Non-pigmented ciliary epithelial cell (primary cell): ENCODE measurements around the gene TSPOAP1.

Experiments
- DNase-seq: peaks from one replicate; pipeline ENCODE4 v3.0.0-alpha.2; 2010; ENCODE audit warnings: low read depth

The TSPOAP1 gene

DNA sequence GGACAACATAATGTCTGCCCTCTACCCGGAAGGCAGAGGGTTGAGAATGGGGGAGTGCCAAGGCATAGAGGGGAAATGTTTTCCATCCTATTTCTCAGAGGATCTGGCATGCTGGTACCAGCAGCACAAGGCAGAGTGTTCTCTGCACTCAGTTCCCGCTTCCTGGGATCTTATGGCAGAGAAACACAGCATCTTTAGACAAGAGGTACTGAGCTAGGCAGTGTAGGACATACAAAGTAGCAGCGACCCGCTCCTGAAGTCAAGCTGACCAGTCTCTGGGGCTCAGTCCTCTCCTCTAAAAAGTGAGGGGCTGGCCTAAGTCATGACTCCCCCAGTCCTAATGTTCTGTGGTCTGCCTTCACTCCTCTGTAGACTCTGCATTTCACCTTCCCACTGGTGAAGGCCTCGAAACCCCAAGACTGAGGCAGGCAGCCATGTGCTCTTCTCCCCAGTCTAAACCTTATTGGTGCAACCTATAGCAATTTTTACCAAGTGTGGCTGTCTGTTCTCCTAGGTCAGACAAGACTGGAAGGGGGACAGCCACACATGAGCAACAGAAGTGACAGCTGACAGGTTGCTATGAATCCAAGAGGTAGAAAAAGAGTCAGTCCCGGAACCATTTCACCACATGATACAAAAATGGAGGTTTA is 11.3 kb upstream of the TSPOAP1 start:
- DNase-seq = no peak

DNA sequence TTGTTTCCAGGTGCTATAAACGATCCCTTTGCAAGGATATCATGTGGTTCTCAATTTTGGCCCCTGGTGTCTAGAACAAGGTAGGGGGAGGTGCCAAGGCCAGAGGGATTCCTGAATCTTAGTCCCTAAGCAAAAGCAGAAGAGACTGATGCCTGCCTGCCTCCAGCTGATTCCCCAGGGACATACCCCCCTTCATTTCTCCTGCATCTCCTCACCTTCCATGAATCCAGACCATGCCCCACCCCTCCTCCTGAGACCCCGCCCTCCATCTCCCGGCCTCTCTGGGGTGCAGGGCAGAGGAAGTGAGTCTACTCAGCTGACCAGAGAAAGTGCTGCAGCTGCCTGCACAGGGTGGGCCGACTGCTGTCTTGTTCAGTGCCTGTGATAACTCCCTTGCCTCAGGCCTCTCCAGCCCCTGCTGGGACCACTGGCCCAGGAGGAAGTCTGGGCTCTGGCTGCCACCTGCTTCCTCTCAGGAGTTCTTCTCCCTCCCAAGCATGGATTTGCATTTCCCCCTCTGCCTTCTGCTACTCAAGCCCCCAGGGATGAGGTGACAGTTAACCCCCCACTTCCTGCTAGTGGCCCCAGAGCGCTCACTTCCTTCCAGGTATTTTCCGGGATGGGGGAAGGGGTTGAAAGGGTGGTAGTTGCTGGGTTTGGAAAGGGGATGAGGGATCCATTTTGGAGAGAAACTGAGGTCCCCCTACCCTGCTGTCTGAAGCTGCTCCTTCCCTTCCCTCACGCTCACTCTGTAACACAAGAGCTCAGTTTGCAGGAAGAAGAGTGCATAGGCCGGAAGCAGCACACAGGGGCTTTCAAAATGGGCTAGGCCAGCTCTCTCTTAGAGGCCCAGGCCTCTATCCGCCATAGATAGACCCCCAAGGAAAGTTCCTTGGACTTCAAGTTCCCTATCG is 10.5 kb upstream of the TSPOAP1 start:
- DNase-seq = peak; percentile 45

DNA sequence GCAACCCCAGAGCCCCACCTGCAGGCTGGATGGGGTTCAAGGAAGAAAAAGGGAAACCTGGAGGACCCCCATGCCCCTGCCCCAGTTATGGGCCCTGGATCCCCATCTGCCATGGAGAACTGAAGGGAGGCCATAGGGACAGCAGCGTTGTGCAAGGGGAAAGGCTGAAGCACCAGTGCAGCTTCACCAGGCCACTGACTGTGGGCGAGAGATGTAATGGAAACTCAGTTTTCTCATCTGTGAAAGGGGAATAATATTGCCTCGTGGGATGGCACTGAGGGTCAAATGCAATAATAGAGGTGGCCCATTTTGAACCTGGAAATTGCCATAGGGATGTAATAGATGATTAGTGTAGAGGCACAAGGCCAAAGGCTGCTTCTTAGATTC is 9.9 kb upstream of the TSPOAP1 start:
- DNase-seq = no peak

DNA sequence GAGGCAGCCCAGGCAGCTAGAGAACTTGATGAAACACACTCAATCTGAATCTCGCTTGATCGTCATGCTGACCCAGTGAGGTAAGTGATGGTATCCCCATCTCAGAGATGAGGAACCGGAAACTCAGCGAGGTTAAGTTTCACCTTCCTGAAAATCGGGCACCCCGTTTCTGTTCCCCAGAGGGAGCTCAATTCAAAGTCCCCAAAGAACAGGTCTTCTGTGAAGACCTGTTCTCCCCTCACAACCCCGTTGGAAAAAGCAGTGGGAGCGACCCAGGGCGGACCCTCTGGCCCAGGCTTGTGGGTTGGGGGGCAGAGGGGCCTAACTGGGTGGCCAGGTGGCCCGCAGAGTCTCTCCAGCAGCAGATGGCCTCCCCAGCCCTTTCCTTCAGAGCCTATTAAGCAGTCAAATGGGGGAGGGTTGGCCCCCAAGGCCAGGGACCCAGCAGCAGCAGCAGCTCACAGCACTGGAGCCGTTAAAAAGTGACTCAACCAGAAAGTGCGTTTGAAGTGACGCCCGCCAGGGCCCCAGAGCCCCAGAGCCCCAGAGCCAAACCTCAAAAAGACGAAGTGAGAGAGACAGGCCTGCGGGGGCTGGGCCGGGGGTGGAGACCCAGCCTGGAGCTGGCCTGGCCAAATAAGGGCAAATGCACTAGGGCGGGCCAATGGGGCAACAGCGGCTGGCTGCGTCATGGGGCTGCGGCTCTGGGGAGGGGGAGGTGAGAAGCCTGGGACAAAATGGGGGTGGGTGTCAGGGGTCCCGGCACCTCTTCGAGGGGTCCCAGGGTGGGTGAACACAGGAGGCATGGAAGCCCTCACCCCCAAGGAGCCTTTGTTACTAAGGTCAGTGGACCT is 9.2 kb upstream of the TSPOAP1 start:
- peak; percentile 70 for DNase-seq

DNA sequence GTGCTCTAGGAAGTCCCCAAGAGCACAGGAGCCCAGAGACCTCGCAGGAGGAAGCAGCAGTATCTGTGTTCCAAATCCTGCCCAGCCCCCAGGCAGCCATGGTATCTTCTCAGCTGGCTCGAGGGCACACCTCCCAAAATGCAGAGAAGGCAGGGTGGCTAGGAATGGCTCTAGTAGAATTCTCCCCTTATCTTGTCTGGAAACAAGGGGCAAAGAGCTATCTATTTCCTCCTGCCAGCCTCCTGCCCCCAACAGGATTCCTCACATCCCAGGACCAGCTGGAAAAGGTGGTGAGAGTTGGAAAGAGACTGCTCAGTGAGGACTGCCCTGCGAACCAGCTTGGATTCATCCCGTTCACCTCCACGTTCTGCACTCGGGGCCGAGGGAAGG is 8.6 kb upstream of the TSPOAP1 start:
- DNase-seq = no peak

DNA sequence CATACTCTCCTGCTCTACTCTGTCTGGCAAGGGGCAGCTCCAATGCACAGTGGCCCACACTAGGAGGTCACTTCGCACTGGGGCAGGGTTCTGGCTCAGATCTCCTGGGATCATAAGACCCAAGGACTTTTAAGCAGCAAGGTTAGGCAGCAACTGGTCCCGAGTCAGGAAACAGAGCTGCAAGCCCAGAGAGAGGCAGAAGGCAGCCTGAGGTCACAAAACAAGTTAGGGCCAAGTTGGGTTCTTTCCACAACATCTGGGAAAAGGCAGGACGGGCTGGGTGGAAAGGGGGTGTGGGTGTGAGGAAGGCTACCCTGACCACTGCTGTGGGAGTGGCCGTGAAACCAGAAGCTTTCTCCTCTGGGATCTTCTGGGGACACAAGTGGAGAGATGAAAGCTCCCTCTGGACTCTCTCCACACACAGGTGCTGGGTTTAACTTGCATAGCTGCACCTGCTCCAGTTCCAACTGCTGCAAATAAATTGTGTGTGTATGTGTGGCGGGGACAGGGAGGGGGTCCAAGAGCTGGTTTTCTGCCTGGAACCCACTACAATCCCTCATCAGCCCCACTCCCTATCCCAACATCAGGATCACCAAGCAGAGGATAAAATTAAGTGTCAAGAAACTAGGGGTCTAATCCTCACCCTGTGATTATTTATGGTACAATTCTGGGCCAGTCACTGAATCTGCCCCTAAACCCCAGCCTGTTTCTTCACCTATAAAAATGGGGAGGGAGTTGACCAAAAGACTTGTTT is 8.0 kb upstream of the TSPOAP1 start:
- DNase-seq = no peak

DNA sequence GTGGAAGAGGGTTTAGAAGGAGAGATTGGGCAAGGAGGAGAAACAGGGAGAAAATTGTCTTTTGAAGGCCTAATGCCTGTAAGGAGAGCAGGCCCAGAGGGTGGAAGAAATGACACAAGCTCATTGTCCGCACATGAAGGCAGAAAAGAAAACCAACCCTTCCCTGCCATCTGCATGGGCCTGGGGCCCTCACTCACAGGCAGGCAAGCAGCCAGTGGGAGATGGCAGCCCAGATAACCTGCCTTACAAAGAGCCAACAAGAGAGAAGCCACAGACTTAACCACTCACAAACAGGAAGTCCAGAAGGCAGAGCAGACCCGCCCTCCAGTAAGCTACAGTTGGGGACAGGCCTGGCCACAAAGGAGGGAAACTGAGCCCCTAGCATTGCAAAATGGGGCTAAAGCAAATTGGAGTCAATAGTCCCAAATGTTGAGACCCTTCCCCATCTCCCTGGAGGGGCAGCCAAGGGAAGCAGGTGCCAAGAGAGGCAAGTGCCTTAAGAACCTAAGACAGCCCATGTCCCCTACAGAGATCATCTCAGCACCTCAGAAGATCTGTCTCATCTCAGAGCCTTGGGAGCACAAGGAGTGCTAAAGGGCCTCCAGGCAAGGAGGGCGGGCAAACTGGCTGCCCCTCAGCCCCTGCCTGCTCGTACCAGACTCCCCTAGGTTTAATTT is 7.3 kb upstream of the TSPOAP1 start:
- no peak for DNase-seq

DNA sequence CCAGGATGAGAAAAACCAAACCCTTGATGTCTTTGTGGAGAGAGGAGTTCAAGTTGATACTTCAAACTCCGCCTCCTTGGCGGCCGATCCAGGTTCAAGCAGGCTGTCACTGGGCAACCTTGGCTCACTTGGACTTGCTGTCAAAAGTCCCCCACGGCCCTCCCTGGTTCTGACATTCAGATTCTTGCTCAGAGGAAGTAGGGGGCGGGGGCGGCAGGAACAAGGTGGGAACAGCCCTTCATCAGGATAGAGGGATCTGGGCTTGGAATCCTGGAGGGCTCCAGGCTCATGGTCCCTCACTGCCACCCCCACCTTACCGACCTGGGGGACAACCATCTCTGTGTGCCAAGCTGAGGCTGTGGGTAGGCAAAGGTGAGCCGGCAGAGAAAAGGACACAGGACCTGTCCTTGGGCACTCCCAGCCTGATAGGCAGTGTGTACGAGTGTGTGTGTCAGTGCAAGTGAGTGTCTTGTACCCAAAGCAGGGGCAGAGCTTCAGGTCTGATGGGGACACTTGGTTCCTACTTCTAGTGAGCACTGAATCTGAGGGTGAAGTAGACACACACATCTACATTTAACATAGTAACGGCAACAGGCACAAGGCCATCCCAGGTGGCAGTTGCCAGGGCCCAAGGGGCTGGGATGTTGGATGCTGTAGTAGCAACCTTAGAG is 6.6 kb upstream of the TSPOAP1 start:
- no peak for DNase-seq

DNA sequence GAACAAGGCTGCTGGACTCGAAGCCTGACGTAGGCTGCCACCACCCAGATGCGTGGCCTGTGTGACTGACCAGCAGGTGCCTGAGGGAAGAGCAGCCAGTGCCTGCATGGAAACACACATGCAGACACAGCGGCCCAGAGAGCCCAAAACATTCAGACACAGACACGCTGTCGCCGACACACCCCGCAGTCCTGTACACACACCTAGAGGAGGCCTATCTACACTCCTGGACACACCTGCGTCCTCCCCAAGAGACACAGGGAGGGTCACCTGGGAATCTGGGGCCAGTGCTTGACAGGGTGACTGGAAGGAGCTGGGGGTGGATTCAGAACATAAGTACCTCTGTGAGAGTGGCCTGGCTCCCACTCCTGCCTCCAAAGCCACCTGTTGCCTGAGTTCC is 6.1 kb upstream of the TSPOAP1 start:
- no peak for DNase-seq

DNA sequence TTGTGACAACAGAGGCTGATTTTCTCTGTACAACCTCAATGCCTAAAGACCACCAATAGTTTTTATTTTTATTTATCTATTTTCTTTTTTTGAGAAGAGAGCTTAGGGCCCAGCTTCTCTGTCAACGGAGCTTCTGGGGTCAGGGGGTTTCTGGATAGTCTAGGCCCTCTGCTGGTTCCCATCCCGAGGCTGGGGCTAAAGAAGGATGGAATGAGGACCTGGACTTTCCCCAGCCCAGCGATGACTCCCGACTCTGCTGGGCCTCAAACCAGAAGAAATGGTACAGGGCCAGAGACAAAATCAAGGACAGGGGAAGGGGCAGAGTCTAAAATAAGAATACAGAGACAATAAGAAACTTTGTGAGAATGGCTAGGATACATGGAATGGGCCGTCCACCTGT is 5.7 kb upstream of the TSPOAP1 start:
- no peak for DNase-seq

DNA sequence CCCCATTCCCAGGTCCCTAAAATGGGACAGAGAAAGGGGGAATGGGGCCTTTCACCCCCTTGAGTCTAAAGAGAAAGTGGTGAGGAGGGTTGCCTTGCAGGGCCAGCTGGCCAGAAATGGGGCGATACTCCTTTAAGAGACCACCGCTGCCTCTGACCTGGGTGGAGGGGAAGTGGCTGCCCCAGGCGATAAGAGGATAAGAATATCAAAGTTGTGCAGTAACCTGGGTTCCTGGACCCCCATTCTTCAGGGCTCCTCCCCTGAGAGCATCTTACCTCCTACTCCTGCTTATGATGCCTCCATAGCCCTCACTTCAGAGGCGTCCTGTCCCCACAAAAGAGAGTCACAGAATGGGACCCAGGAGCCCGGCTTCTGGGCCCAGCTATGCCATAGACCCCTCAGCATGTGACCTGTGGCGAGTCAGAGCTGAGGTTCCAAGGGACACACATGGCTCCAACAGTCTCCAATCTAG is 5.2 kb upstream of the TSPOAP1 start:
- no peak for DNase-seq

DNA sequence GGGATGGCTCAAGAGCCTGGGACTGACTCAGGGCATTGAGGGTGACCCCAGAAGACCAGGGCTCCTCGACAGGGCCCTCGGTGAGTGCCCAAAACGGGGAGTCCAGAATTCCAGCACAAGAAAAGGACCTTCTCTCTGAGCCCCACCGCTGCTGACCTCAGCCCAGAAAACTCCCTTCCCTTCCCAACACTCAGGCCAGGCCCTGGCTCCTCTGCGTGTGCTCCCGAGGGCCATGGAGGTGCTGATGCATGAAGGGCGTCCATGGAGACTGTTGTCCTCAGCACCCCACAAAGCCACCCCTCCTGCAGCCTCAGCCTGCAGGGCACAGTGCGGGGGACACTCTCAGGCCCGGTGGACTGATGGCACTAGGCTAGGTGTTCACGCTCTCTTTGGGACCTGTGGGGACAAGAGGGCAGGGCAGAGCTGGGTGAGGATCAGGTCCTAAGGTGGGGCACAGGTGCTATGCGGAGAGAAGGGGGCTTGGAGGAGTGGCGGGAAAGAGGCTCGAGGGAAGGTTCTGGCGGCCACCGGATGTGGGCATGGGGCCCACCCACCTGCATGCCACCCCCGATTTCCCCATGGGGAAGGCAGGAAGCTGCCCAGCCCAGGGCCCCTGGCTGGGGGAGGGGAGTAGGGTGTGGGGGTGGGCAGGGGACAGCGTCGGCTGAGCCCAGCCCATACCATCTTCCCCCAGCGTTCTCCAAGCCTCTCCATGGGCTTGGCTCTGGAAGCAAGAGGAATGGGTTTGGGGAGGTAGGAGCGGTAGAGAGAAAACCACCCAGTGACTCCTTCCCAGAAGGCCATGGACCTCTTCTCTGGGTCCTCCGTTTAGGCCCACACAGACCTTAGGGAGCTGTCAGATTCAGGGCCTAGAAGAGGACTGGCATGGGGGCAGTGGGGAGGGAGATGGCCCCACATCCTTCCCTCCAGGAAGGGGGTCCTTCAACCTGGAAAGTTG is 4.5 kb upstream of the TSPOAP1 start:
- no peak for DNase-seq

DNA sequence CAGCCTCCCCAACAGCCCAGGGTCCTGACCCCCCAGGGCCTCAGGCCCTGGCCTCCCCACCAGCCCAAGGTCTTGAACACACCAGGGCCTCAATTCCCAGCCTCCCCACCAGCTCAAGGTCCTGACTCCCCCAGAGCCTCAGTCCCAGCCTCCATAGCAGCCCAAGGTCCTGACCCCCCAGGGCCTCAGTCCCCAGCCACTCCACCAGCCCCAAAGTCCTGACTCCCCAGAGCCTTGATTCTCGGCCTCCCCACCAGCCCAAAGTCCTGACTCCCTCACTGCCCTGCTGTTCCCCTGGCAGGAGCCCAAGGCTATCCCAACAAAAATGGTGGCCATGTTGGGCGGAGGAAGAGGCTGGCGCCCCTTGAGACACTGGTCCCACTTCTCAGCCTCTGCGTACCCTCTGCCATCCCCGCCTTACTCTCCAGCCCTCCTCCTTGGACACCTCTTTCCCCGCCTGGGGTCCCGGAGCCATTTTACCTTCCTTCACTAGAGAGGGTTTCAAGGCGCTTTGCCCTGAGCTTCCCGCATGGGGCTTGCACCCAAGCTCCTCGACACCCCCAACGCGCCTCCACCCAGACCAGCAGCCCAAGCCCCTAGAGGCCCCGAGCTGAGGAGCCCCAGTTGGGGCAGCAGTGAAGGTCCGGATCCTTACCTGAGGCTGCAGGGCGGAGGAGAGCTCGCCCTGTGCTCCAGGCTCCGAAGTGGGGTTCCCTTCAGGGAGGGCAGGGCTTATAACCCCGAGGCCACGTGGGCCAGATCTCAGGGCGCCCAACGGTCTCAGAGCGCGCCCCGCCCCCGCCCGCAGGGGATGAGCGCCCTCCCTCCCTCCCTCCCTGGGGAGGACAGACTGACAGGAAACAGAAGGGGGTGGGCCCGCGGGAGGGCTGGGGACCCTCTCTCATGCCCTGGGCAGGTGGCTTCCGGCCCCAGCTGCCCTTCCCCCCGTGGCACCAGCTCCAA is 3.5 kb upstream of the TSPOAP1 start:
- DNase-seq = no peak

DNA sequence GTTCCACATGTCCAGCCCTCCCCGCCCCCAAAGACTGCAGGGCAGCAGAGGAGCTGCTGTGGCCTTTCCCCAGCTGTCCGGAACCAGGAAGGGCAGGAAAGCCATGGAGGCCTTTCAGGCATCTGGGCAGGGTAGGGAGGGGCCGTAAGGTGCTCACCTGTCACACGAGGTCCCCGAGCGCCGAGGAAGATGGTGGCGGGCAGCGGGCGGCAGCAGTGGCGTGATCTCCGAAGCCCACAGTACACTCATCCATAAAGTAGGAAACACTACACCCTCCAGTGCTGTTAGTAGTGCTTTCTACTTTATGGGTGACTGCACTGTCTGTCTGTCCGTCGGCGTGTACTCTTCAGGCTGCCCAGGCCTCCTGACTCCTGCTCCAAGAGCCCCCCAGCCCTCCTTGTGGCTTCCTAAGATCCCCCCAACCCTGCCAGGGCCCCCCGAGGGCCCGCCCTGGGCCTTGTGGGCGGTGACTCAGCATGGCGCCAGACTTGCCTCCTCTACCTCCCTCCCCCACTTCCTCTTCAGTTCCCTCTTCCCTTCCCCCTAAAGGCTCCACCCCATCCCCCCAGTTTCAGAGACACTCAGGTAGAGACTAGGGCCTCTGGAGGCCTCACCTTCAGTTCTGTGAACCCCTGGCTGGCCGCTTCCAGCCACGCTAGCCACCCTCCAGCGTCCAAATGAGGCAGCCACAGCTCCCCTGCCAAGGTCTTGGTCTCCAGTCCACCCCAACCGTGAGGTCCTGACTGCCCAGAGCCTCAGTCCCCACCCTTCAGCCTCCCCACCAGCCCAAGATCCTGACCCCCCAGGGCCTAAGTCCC is 2.6 kb upstream of the TSPOAP1 start:
- DNase-seq = no peak

DNA sequence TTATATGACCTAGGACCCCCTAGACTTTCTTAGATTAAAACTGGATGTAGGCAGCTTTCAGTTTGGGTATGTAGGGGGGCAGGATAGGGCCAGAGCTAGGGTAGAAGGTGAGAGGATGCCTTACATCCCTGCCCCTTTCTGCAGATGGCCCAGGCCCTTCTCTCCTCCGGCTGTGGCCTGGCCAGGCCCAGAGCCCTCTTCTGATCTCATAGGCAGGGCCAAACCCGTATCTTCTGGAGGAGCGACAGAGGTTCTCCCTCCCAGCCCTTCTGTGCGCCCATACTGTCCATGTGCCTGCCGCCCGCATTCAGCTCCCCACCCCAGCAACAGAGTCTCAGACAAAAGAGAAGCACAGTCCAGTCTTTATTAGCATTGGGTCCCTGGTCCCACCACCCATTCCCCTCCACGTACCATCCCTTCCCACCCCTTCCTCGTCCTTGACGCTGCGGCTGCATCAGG is 2.0 kb upstream of the TSPOAP1 start:
- DNase-seq = no peak

DNA sequence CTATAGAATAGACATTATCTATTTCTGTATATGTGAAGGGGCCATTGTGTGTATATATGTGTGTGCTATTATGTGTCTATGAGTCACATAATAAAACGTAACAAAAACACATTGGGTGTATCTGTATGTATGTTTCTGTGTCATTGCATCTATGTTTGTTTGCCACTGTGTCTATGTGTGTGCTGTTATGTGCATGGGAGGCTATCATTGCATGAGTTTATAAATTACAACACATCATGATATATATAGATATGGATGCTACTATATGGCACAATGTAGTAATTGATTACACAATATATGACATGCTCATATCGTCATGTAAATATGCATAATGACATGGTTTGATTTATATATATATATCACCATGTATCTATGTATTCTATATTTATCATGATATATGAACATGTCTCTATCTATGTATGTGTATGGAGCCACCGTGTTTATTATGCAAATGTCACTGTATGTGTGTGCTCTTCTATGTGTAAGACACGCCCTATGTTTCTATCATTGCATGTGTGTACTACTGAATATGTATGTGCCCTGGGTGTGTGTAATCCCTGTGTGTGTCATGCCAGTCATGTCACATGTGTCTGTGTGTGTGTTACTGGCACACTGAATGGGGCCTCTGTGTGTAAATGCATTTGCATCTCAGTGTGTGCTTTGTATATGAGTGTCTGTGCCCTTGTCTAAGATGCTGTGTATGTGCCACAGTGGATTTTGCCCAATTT is 1.4 kb upstream of the TSPOAP1 start:
- DNase-seq = no peak
